ENCODE measurements around the gene LTK. TPM values are rescaled to one million over a fixed set of nuclear protein-coding genes. Genes with fewer than 3 reads are reported as not detected.

The LTK gene
- total and polyA plus RNA-seq, 2 experiments from 2014 or later, result 0.14 TPM; not detected in 1

GRCh38 chr15:41535544-41535943, 21.9 kb upstream of the LTK start (continued):
- TF ChIP-seq ZNF462 (CRISPR knock-in tag; IDR thresholded peaks at IDR 0.05), result no peak
- TF ChIP-seq, protein P1, sequence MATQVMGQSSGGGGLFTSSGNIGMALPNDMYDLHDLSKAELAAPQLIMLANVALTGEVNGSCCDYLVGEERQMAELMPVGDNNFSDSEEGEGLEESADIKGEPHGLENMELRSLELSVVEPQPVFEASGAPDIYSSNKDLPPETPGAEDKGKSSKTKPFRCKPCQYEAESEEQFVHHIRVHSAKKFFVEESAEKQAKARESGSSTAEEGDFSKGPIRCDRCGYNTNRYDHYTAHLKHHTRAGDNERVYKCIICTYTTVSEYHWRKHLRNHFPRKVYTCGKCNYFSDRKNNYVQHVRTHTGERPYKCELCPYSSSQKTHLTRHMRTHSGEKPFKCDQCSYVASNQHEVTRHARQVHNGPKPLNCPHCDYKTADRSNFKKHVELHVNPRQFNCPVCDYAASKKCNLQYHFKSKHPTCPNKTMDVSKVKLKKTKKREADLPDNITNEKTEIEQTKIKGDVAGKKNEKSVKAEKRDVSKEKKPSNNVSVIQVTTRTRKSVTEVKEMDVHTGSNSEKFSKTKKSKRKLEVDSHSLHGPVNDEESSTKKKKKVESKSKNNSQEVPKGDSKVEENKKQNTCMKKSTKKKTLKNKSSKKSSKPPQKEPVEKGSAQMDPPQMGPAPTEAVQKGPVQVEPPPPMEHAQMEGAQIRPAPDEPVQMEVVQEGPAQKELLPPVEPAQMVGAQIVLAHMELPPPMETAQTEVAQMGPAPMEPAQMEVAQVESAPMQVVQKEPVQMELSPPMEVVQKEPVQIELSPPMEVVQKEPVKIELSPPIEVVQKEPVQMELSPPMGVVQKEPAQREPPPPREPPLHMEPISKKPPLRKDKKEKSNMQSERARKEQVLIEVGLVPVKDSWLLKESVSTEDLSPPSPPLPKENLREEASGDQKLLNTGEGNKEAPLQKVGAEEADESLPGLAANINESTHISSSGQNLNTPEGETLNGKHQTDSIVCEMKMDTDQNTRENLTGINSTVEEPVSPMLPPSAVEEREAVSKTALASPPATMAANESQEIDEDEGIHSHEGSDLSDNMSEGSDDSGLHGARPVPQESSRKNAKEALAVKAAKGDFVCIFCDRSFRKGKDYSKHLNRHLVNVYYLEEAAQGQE (IDR thresholded peaks at IDR 0.05; ENCODE audit: unreplicated experiment), result no peak
- no peak for TF ChIP-seq JUNB (IDR thresholded peaks at IDR 0.05; ENCODE audit: unreplicated experiment)

DNA sequence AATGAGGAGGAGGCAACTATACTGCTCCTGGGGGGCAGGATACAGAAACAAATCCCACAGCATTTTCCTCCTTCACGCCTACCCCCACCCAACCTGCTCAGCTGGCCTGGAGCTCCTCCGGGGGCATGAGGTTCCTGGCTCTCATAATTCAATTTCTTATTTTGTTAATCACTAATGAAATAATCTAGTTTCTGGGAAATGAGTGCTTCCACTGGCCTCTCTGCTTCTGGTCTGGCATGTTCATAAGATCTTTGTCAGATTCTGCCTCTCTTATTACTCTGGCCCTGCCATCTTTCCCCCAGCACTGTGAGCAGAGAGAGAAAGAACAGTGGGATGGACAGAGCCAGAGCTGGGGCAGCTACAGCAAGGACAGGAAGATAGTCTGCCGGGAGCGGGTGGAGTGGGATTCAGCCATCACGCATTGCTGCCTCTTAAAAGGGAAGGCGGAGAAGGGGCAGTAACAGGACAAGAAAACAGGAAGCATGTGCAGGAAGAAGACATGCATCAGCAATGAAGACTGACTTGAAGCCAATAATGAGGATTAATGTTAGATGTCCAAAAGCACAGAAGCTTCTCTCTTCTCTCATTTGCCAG, 16.8 kb upstream of the LTK start:
- Histone ChIP-seq H3K9me2 (ENCODE audit: insufficient read depth) (no peaks in the 10 kb centered on the region), H4K20me1 (replicated peaks; ENCODE audit: insufficient read depth) (no peaks in the 10 kb centered on the region), H3K27me3 (ENCODE audit: insufficient read depth) (no peaks in the 10 kb centered on the region), H3K27ac (ENCODE audit: low read depth) (no peak overlapping the region), H3K4me3 (no peak overlapping the region), H3K79me2 (replicated peaks; ENCODE audit: insufficient read depth) (no peaks in the 10 kb centered on the region), H3K36me3 (ENCODE audit: insufficient read depth) (peaks cover 33% of the 10 kb centered on the region), H3K4me2 (no peak overlapping the region), H3K4me1 (ENCODE audit: insufficient read depth) (no peaks in the 10 kb centered on the region), H2AFZ (no peak overlapping the region), H3F3A (replicated peaks; ENCODE audit: low read depth) (0 out of 2 replicates have a peak, but pooled peaks cover 2% of the 10 kb centered on the region)
- Mint-ChIP-seq H3K27ac (no peak overlapping the region), H3K36me3 (ENCODE audit: low read depth) (peaks cover 61% of the 10 kb centered on the region), H3K9me3 (no peaks in the 10 kb centered on the region), H3K27me3 (ENCODE audit: insufficient read depth, low read depth, poor library complexity) (peaks cover 9% of the 10 kb centered on the region), H3K4me1 (no peaks in the 10 kb centered on the region), H3K4me3 (no peak overlapping the region)
- TF ChIP-seq ZNF114 (CRISPR knock-in tag; IDR thresholded peaks at IDR 0.05), result no peak
- TF ChIP-seq EZH2 (IDR thresholded peaks at IDR 0.05; ENCODE audit: low read depth, unreplicated experiment), result no peak
- TF ChIP-seq EZH2phosphoT487 (IDR thresholded peaks at IDR 0.05; ENCODE audit: unreplicated experiment), result no peak
- TF ChIP-seq, protein P1 (IDR thresholded peaks at IDR 0.05; ENCODE audit: unreplicated experiment), result no peak
- TF ChIP-seq CREB1 (CRISPR knock-in tag; IDR thresholded peaks at IDR 0.05; ENCODE audit: low read depth), result no peak
- no peak for ATAC-seq
- DNase-seq (ENCODE audit: low spot score), result no peak
